GM23338 (cell line): ENCODE data around the gene ANKMY2. TPM values are rescaled to one million over a fixed set of nuclear protein-coding genes. Genes with fewer than 3 reads are reported as not detected.

Source experiments
- ATAC-seq: fragments of 200-7000 bp; cut with Tn5 transposase; 3 replicates; pipeline ENCODE4 v1.9.1; 2020
- DNase-seq: peaks from one replicate; pipeline ENCODE4 v3.0.0-alpha.2; 2015; ENCODE audit warnings: low spot score
- H2AFZ ChIP-seq: fragments of 200-600 bp; sonication (generic); 2 replicates; pipeline ENCODE4 v1.8.0; 2016; ENCODE audit warnings: antibody characterized with exemption, mild to moderate bottlenecking, moderate library complexity
- H3F3A ChIP-seq: fragments of 200-600 bp; sonication (generic); replicated peaks from 2 replicates; pipeline ENCODE4 v1.8.0; 2017; ENCODE audit warnings: antibody characterized with exemption, mixed run types, low read depth
- H3K27ac ChIP-seq: fragments of 200-600 bp; sonication (generic); 2 replicates; pipeline ENCODE4 v1.6.1; 2016; ENCODE audit warnings: low read depth
- H3K27me3 ChIP-seq: fragments of 200-600 bp; sonication (generic); 2 replicates; pipeline ENCODE4 v1.8.0; 2016; ENCODE audit warnings: mild to moderate bottlenecking, mixed run types, moderate library complexity; ENCODE audit not compliant: insufficient read depth
- H3K36me3 ChIP-seq: fragments of 200-600 bp; sonication (generic); 2 replicates; pipeline ENCODE4 v1.8.0; 2016; ENCODE audit warnings: mild to moderate bottlenecking; ENCODE audit not compliant: insufficient read depth
- H3K4me1 ChIP-seq: fragments of 200-600 bp; sonication (generic); 2 replicates; pipeline ENCODE4 v1.8.0; 2016; ENCODE audit warnings: mild to moderate bottlenecking, moderate library complexity; ENCODE audit not compliant: insufficient read depth
- H3K4me2 ChIP-seq: fragments of 200-600 bp; sonication (generic); 2 replicates; pipeline ENCODE4 v1.7.1; 2017; ENCODE audit warnings: mixed run types
- H3K4me3 ChIP-seq: fragments of 200-600 bp; sonication (generic); 2 replicates; pipeline ENCODE4 v1.6.1; 2016; ENCODE audit warnings: mixed run types
- H3K79me2 ChIP-seq: fragments of 200-600 bp; sonication (generic); replicated peaks from 2 replicates; pipeline ENCODE4 v1.8.0; 2017; ENCODE audit warnings: mild to moderate bottlenecking; ENCODE audit not compliant: insufficient read depth
- H3K9me2 ChIP-seq: fragments of 200-600 bp; sonication (generic); 2 replicates; pipeline ENCODE4 v1.8.0; 2017; ENCODE audit not compliant: insufficient read depth
- H4K20me1 ChIP-seq: fragments of 200-600 bp; sonication (generic); replicated peaks from 2 replicates; pipeline ENCODE4 v1.8.0; 2017; ENCODE audit warnings: mild to moderate bottlenecking; ENCODE audit not compliant: insufficient read depth
- H3K27ac Mint-ChIP-seq: 2 replicates; pipeline ENCODE4 v1.8.0; 2020; ENCODE audit warnings: inconsistent platforms, mild to moderate bottlenecking, moderate library complexity, mixed read lengths
- H3K27me3 Mint-ChIP-seq: 3 replicates; pipeline ENCODE4 v1.8.0; 2022; ENCODE audit warnings: low read depth, mild to moderate bottlenecking, moderate library complexity, mixed read lengths, inconsistent platforms; ENCODE audit not compliant: insufficient read depth, poor library complexity
- H3K36me3 Mint-ChIP-seq: 3 replicates; pipeline ENCODE4 v1.8.0; 2021; ENCODE audit warnings: low read depth, mild to moderate bottlenecking, inconsistent platforms, moderate library complexity, mixed read lengths
- H3K4me1 Mint-ChIP-seq: 3 replicates; pipeline ENCODE4 v1.8.0; 2020; ENCODE audit warnings: mild to moderate bottlenecking, inconsistent platforms, mixed read lengths
- H3K4me3 Mint-ChIP-seq: 3 replicates; pipeline ENCODE4 v1.8.0; 2021; ENCODE audit warnings: moderate library complexity, mild to moderate bottlenecking, inconsistent platforms, mixed read lengths
- H3K9me3 Mint-ChIP-seq: 3 replicates; pipeline ENCODE4 v1.8.0; 2020; ENCODE audit warnings: moderate library complexity, mild to moderate bottlenecking, inconsistent platforms, mixed read lengths
- JUNB ChIP-seq: IDR thresholded peaks from one replicate; pipeline ENCODE4 v1.6.1; 2016; ENCODE audit warnings: antibody characterized with exemption; ENCODE audit not compliant: unreplicated experiment
- NANOG ChIP-seq: IDR thresholded peaks from 2 replicates; pipeline ENCODE4 v1.6.1; 2016; ENCODE audit warnings: antibody characterized with exemption, borderline replicate concordance
- POLR2AphosphoS5 ChIP-seq: IDR thresholded peaks from 2 replicates; pipeline ENCODE4 v1.6.1; 2016; ENCODE audit warnings: antibody characterized with exemption, low read depth
- STAT1 ChIP-seq: IDR thresholded peaks from one replicate; pipeline ENCODE4 v1.6.1; 2016; ENCODE audit warnings: antibody characterized with exemption; ENCODE audit not compliant: unreplicated experiment
- ZNF331 ChIP-seq: fragments of 250-450 bp; sonication (Bioruptor Pico); IDR thresholded peaks from 2 replicates; pipeline ENCODE4 v1.5.0; 2020; ENCODE audit warnings: low read depth, mild to moderate bottlenecking, moderate library complexity
- ZNF462 ChIP-seq: fragments of 250-450 bp; sonication (Bioruptor Pico); IDR thresholded peaks from 2 replicates; pipeline ENCODE4 v1.5.0; 2020; ENCODE audit warnings: mild to moderate bottlenecking, moderate library complexity
- polyA plus RNA-seq: library from polyadenylated mRNA; unstranded; fragments of >200 nt; fragmentation: Nextera tagmentation; extraction: Ambion mirVana; gene quantifications from 2 replicates; pipeline ENCODE4 v1.2.1, GENCODE V29; 2016
- total RNA-seq: library from RNA; depleted of rRNA; stranded (reverse); fragments of >200 nt; shearing (Covaris generic); gene quantifications from 2 replicates; pipeline ENCODE4 v1.2.3, GENCODE V29; 2014

Gene ANKMY2
- total and polyA plus RNA-seq, 2 experiments from 2014 or later: 4.4 to 9.5 TPM

- H3K9me2 ChIP-seq: no peaks in the 10 kb centered on the region
- H4K20me1 ChIP-seq: peaks cover 61% of the 10 kb centered on the region
- TF ChIP-seq JUNB (no peak), ZNF462 (CRISPR knock-in tag) (0 out of 2 replicates have a peak, but pooled peaks have one; percentile 15)
- H3K36me3 ChIP-seq: no peaks in the 10 kb centered on the region
- Mint-ChIP-seq H3K4me3 (peak overlapping the region; percentile 48), H3K36me3 (no peaks in the 10 kb centered on the region; the same call in 2 of the 3 replicates), H3K27me3 (peaks cover 12% of the 10 kb centered on the region), H3K4me1 (peaks cover 58% of the 10 kb centered on the region), H3K9me3 (no peaks in the 10 kb centered on the region), H3K27ac (peak overlapping the region; percentile 70; the same call in 1 of the 2 replicates)
- no peak overlapping the region for H2AFZ ChIP-seq
- peak overlapping the region; percentile 88 for H3K4me3 ChIP-seq
- peak; percentile 1; the same call in 1 of the 3 replicates for ATAC-seq
- H3K4me2 ChIP-seq: peak overlapping the region; percentile 90
- peaks cover 29% of the 10 kb centered on the region for H3K4me1 ChIP-seq
- peak overlapping the region; percentile 8; the same call in 1 of the 2 replicates for H3K27ac ChIP-seq
- peak; percentile 39 for DNase-seq
- peaks cover 75% of the 10 kb centered on the region for H3K79me2 ChIP-seq
- H3F3A ChIP-seq: no peaks in the 10 kb centered on the region
- peaks cover 10% of the 10 kb centered on the region for H3K27me3 ChIP-seq
Observed at GRCh38 chr7:16648551-16648950, 3.0 kb upstream of the ANKMY2 start.

- no peaks in the 10 kb centered on the region for H3K9me3 Mint-ChIP-seq
- peaks cover 53% of the 10 kb centered on the region for H4K20me1 ChIP-seq
- no peaks in the 10 kb centered on the region for H3K36me3 ChIP-seq
- no peak overlapping the region for H2AFZ ChIP-seq
- no peaks in the 10 kb centered on the region for H3K9me2 ChIP-seq
- H3K79me2 ChIP-seq: peaks cover 65% of the 10 kb centered on the region
- H3K36me3 Mint-ChIP-seq: no peaks in the 10 kb centered on the region; the same call in 2 of the 3 replicates
- ATAC-seq: no peak
- peak overlapping the region; percentile 88 for H3K4me3 ChIP-seq
- no peak overlapping the region for H3K27ac ChIP-seq
- peak overlapping the region; percentile 90 for H3K4me2 ChIP-seq
- DNase-seq: no peak
- peak overlapping the region; percentile 98 for H3K4me3 Mint-ChIP-seq
- H3K27me3 Mint-ChIP-seq: peaks cover 12% of the 10 kb centered on the region
- peaks cover 55% of the 10 kb centered on the region for H3K4me1 Mint-ChIP-seq
- no peaks in the 10 kb centered on the region for H3F3A ChIP-seq
- peaks cover 10% of the 10 kb centered on the region for H3K27me3 ChIP-seq
- no peak overlapping the region for H3K27ac Mint-ChIP-seq
- H3K4me1 ChIP-seq: peaks cover 29% of the 10 kb centered on the region
- TF ChIP-seq ZNF462 (CRISPR knock-in tag): no peak
- no peak for TF ChIP-seq ZNF331 (CRISPR knock-in tag)
- no peak for TF ChIP-seq NANOG
- no peak for TF ChIP-seq JUNB
- TF ChIP-seq POLR2AphosphoS5: no peak
- no peak for TF ChIP-seq STAT1
Observed at GRCh38 chr7:16647435-16647960, 1.9 kb upstream of the ANKMY2 start.
